ENCODE data around the gene AP3B1. TPM values are rescaled to one million over a fixed set of nuclear protein-coding genes. Genes with fewer than 3 reads are reported as not detected.

AP3B1 gene
- total RNA-seq, 1 experiment from 2014 or later: 50.3 TPM

DNA sequence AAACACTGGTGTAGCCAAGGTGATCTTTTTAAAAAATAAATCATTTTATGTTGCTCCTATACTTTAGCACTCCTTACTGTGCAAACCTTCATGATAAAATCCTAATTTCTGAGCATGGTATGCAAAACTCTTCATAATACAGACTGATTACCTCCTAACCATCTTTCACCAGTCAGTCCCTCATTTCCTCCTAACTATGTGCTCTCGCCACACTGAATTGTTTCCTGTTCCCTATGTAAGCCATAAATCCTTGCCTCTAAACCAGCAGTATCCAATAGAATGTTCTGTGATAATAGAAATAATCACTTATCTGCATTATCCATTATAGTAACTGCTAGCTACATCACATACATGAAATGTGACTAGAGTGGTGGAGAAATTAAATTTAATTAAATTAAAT is 10.7 kb downstream of the AP3B1 start:
- ChIA-PET POLR2A (interaction anchor here (1.5 kb wide), 1 partner anchor 11 kb away, joined by 5 read pairs; the partner anchor contains the start of gene AP3B1), CTCF (interaction anchor here (1.3 kb wide), 1 partner anchor 11 kb away, joined by 5 read pairs; the partner anchor contains the start of gene AP3B1)
- ATAC-seq: no peak
- no peak for TF ChIP-seq CREB1 (CRISPR knock-in tag; IDR thresholded peaks at IDR 0.05)
- no peak for TF ChIP-seq TEAD4 (CRISPR knock-in tag; IDR thresholded peaks at IDR 0.05)
- TF ChIP-seq NR2C2 (CRISPR knock-in tag; IDR thresholded peaks at IDR 0.05): no peak
- TF ChIP-seq, protein P1, sequence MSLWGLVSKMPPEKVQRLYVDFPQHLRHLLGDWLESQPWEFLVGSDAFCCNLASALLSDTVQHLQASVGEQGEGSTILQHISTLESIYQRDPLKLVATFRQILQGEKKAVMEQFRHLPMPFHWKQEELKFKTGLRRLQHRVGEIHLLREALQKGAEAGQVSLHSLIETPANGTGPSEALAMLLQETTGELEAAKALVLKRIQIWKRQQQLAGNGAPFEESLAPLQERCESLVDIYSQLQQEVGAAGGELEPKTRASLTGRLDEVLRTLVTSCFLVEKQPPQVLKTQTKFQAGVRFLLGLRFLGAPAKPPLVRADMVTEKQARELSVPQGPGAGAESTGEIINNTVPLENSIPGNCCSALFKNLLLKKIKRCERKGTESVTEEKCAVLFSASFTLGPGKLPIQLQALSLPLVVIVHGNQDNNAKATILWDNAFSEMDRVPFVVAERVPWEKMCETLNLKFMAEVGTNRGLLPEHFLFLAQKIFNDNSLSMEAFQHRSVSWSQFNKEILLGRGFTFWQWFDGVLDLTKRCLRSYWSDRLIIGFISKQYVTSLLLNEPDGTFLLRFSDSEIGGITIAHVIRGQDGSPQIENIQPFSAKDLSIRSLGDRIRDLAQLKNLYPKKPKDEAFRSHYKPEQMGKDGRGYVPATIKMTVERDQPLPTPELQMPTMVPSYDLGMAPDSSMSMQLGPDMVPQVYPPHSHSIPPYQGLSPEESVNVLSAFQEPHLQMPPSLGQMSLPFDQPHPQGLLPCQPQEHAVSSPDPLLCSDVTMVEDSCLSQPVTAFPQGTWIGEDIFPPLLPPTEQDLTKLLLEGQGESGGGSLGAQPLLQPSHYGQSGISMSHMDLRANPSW (CRISPR knock-in tag; conservative IDR thresholded peaks at IDR 0.05; ENCODE audit: low read depth): no peak
- no peak overlapping the region for H3K4me3 Mint-ChIP-seq
- DNase-seq (ENCODE audit: low spot score): no peak
- peaks cover 2% of the 10 kb centered on the region for H3K36me3 Mint-ChIP-seq
- peaks cover 17% of the 10 kb centered on the region for H3K4me1 Mint-ChIP-seq
- no peak overlapping the region for H3K27ac Mint-ChIP-seq
- peaks cover 7% of the 10 kb centered on the region; the same call in 1 of the 2 replicates for H3K9me3 Mint-ChIP-seq
- no peaks in the 10 kb centered on the region for H3K27me3 Mint-ChIP-seq (ENCODE audit: low read depth)

DNA sequence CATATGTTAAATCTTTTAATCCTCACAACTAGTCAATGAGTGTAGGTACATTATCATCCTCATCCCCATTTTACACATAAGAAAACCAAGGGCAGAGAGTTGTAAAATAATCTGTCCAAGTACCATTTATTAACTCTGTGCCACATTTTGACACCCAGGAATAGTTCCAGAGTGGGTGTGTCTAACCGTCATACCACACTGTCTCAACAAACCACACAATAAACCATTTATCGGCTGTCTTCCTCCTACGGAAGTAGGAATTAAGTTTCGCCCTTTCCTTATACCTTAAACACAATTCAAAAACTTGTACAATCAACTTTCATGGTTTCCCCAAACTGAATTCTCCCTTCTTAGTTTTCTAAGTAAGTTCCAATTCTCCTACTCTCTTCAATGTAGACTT is 11.4 kb downstream of the AP3B1 start:
- no peak overlapping the region for H3K27ac Mint-ChIP-seq
- DNase-seq (ENCODE audit: low spot score) (no peak), ATAC-seq (no peak)
- H3K36me3 Mint-ChIP-seq: peaks cover 2% of the 10 kb centered on the region
- CTCF ChIA-PET: interaction anchor here (1.3 kb wide), 1 partner anchor 11 kb away, joined by 4 read pairs; the partner anchor contains the start of gene AP3B1
- H3K9me3 Mint-ChIP-seq: peaks cover 7% of the 10 kb centered on the region; the same call in 1 of the 2 replicates
- peaks cover 14% of the 10 kb centered on the region for H3K4me1 Mint-ChIP-seq
- no peak overlapping the region for H3K4me3 Mint-ChIP-seq
- POLR2A ChIA-PET: no interaction called here
- H3K27me3 Mint-ChIP-seq (ENCODE audit: low read depth): no peaks in the 10 kb centered on the region
- TF ChIP-seq FOXJ3 (CRISPR knock-in tag; IDR thresholded peaks at IDR 0.05; ENCODE audit: borderline replicate concordance) (no peak), ZNF317 (CRISPR knock-in tag; IDR thresholded peaks at IDR 0.05; ENCODE audit: borderline replicate concordance, low read depth) (peak; percentile 45; the same call in 1 of the 2 replicates), MXD4 (CRISPR knock-in tag; IDR thresholded peaks at IDR 0.05; ENCODE audit: borderline replicate concordance) (no peak)

DNA sequence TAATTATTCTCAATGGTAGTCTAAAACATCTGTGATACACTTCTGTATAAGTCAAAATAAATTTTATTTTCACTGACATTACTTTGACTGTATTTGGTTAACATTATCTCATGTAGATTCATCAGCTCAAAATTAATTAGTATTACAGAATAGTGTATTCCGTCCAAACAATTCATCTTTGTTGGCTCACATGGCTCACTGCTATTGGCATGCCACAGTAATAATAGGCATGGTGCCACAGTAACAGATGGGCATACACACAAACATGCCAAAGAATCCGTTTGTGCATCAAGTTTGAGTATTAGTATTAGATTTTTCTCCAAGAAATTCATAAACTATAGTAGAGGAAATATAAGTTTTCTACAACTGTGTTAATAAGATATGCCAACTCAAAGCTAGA is 14.2 kb downstream of the AP3B1 start:
- Mint-ChIP-seq H3K27ac (no peak overlapping the region), H3K4me3 (no peak overlapping the region), H3K27me3 (ENCODE audit: low read depth) (no peaks in the 10 kb centered on the region), H3K36me3 (peaks cover 2% of the 10 kb centered on the region; the same call in 1 of the 2 replicates), H3K9me3 (peaks cover 2% of the 10 kb centered on the region; the same call in 1 of the 2 replicates), H3K4me1 (peaks cover 15% of the 10 kb centered on the region)
- ATAC-seq: no peak
- ChIA-PET POLR2A (no interaction called here), CTCF (no interaction called here)
- no peak for DNase-seq (ENCODE audit: low spot score)
- TF ChIP-seq, protein P2, sequence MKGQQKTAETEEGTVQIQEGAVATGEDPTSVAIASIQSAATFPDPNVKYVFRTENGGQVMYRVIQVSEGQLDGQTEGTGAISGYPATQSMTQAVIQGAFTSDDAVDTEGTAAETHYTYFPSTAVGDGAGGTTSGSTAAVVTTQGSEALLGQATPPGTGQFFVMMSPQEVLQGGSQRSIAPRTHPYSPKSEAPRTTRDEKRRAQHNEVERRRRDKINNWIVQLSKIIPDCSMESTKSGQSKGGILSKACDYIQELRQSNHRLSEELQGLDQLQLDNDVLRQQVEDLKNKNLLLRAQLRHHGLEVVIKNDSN (CRISPR knock-in tag; IDR thresholded peaks at IDR 0.05): no peak
- TF ChIP-seq, protein P3, sequence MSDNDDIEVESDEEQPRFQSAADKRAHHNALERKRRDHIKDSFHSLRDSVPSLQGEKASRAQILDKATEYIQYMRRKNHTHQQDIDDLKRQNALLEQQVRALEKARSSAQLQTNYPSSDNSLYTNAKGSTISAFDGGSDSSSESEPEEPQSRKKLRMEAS (CRISPR knock-in tag; IDR thresholded peaks at IDR 0.05): no peak
- no peak for TF ChIP-seq SP1 (CRISPR knock-in tag; conservative IDR thresholded peaks at IDR 0.05)
- TF ChIP-seq GABPB1 (CRISPR knock-in tag; IDR thresholded peaks at IDR 0.05): no peak
- TF ChIP-seq, protein P4, sequence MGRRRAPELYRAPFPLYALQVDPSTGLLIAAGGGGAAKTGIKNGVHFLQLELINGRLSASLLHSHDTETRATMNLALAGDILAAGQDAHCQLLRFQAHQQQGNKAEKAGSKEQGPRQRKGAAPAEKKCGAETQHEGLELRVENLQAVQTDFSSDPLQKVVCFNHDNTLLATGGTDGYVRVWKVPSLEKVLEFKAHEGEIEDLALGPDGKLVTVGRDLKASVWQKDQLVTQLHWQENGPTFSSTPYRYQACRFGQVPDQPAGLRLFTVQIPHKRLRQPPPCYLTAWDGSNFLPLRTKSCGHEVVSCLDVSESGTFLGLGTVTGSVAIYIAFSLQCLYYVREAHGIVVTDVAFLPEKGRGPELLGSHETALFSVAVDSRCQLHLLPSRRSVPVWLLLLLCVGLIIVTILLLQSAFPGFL (CRISPR knock-in tag; IDR thresholded peaks at IDR 0.05; ENCODE audit: borderline replicate concordance): no peak
- no peak for TF ChIP-seq ETV6 (CRISPR knock-in tag; IDR thresholded peaks at IDR 0.05)
- no peak for TF ChIP-seq ZNF671 (CRISPR knock-in tag; IDR thresholded peaks at IDR 0.05)
- TF ChIP-seq HMGA2 (CRISPR knock-in tag; IDR thresholded peaks at IDR 0.05): no peak
- TF ChIP-seq, protein P5, sequence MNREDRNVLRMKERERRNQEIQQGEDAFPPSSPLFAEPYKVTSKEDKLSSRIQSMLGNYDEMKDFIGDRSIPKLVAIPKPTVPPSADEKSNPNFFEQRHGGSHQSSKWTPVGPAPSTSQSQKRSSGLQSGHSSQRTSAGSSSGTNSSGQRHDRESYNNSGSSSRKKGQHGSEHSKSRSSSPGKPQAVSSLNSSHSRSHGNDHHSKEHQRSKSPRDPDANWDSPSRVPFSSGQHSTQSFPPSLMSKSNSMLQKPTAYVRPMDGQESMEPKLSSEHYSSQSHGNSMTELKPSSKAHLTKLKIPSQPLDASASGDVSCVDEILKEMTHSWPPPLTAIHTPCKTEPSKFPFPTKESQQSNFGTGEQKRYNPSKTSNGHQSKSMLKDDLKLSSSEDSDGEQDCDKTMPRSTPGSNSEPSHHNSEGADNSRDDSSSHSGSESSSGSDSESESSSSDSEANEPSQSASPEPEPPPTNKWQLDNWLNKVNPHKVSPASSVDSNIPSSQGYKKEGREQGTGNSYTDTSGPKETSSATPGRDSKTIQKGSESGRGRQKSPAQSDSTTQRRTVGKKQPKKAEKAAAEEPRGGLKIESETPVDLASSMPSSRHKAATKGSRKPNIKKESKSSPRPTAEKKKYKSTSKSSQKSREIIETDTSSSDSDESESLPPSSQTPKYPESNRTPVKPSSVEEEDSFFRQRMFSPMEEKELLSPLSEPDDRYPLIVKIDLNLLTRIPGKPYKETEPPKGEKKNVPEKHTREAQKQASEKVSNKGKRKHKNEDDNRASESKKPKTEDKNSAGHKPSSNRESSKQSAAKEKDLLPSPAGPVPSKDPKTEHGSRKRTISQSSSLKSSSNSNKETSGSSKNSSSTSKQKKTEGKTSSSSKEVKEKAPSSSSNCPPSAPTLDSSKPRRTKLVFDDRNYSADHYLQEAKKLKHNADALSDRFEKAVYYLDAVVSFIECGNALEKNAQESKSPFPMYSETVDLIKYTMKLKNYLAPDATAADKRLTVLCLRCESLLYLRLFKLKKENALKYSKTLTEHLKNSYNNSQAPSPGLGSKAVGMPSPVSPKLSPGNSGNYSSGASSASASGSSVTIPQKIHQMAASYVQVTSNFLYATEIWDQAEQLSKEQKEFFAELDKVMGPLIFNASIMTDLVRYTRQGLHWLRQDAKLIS (CRISPR knock-in tag; IDR thresholded peaks at IDR 0.05; ENCODE audit: borderline replicate concordance): no peak
- TF ChIP-seq ATF1 (CRISPR knock-in tag; IDR thresholded peaks at IDR 0.05): no peak
- no peak for TF ChIP-seq NFYB (CRISPR knock-in tag; conservative IDR thresholded peaks at IDR 0.05; ENCODE audit: low read depth)
- TF ChIP-seq, protein P6, sequence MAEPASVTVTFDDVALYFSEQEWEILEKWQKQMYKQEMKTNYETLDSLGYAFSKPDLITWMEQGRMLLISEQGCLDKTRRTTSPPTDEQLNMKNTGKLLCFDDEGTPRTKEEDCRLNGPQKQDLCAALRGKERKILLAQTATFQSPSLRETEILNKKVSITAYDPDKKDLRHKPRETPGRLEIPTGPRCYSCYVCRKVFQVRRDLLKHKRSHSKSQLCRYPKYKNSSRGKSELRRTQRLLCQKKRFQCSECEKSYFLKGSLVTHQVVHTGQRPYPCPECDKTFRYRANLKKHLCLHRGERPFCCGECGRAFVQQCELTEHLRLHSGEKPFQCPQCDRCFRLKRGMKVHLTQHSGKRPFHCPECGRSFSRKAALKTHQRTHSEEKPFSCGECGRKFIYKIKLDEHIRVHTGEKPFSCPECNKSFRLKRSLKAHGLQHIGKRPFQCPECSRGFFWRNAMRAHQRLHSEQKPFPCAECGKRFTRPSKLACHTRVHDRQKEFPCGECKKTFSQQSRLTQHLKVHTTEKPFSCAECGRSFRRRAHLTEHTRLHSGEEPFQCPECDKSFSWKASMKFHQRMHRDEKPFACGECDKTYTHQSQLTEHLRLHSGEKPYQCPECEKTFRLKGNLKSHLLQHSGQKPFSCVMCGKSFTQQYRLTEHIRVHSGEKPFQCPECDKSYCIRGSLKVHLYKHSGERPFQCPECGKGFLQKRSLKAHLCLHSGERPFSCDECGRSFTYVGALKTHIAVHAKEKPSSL (CRISPR knock-in tag; conservative IDR thresholded peaks at IDR 0.05): no peak
- no peak for TF ChIP-seq ZNF138 (CRISPR knock-in tag; conservative IDR thresholded peaks at IDR 0.05)
